A549 (cell line): ENCODE data around the gene HMBS. TPM values are rescaled to one million over a fixed set of nuclear protein-coding genes. Genes with fewer than 3 reads are reported as not detected.

Source experiments
- ATAC-seq, 2 experiments: fragments of 200-7000 bp in 1 of 2; fragments of >200 bp in 1 of 2; cut with Nextera tagmentation in 1 of 2; cut with Tn5 transposase in 1 of 2; 3 replicates each; pipeline versions ENCODE4 v1.8.0 to v1.9.1; 2018 to 2020; ENCODE audit warnings: mild to moderate bottlenecking in 1 of 2, moderate library complexity in 1 of 2
- CTCF ChIA-PET: fragments of 300-600 bp; sonication (Branson Sonifier 250); formaldehyde crosslinking; extraction: SDS; loops from one replicate; lab custom pipeline; 2021; ENCODE audit warnings: antibody characterized with exemption, inconsistent platforms; lab: Yijun Ruan, JAX
- POLR2A ChIA-PET: fragments of 350-600 bp; formaldehyde crosslinking; extraction: SDS; loops from one replicate; lab custom pipeline; 2021; ENCODE audit warnings: antibody characterized with exemption, inconsistent platforms; lab: Yijun Ruan, JAX
- DNase-seq, 2 experiments: peaks; one replicate each; pipeline versions ENCODE4 v3.0.0 to v3.0.0-alpha.2; 2011 to 2016; ENCODE audit warnings: low read depth in 1 of 2, low spot score in 1 of 2
- FAIRE-seq: peaks from 2 replicates; lab custom pipeline; 2011; peaks lifted over from hg19 to GRCh38; lab: Jason Lieb, UNC
- H3K27ac ChIP-seq, 2 experiments: fragments of >200 bp; sonication (Bioruptor Twin); formaldehyde crosslinking; 3 replicates each; pipeline ENCODE4 v1.5.1; 2016 to 2017
- H3K4me1 ChIP-seq: fragments of >200 bp; sonication (Bioruptor Twin); formaldehyde crosslinking; 3 replicates; pipeline ENCODE4 v1.6.1; 2016
- H3K4me2 ChIP-seq: fragments of >200 bp; sonication (Bioruptor Twin); formaldehyde crosslinking; 3 replicates; pipeline ENCODE4 v1.6.1; 2016
- H3K4me3 ChIP-seq: fragments of >200 bp; sonication (Bioruptor Twin); formaldehyde crosslinking; 3 replicates; pipeline ENCODE4 v1.5.1; 2016
- H3K9me3 ChIP-seq: fragments of >200 bp; sonication (Bioruptor Twin); formaldehyde crosslinking; 3 replicates; pipeline ENCODE4 v1.6.1; 2016
- BHLHE40 ChIP-seq: IDR thresholded peaks from 2 replicates; pipeline ENCODE4 v1.6.1; 2012; ENCODE audit warnings: low read depth, low read length, inconsistent platforms
- CBX8 ChIP-seq: fragments of 200-600 bp; sonication (generic); IDR thresholded peaks from 2 replicates; pipeline ENCODE4 v1.6.1; 2016
- CHD4 ChIP-seq: fragments of 200-600 bp; sonication (generic); IDR thresholded peaks from 2 replicates; pipeline ENCODE4 v1.6.1; 2016; ENCODE audit warnings: antibody characterized with exemption, mild to moderate bottlenecking, borderline replicate concordance
- E2F6 ChIP-seq: IDR thresholded peaks from 2 replicates; pipeline ENCODE4 v1.6.1; 2012; ENCODE audit warnings: low read depth, borderline replicate concordance
- EHMT2 ChIP-seq: fragments of 200-600 bp; sonication (generic); IDR thresholded peaks from 2 replicates; pipeline ENCODE4 v1.6.1; 2016; ENCODE audit warnings: antibody characterized with exemption, low read depth, mild to moderate bottlenecking, moderate library complexity
- ESRRA ChIP-seq: fragments of 150-350 bp; IDR thresholded peaks from 2 replicates; pipeline ENCODE4 v1.6.1; 2014; ENCODE audit warnings: mild to moderate bottlenecking, low read length, borderline replicate concordance
- FOSL2 ChIP-seq, 2 experiments: fragments of 450-650 bp in 1 of 2; fragments of >200 bp in 1 of 2; sonication (Bioruptor Twin) in 1 of 2; formaldehyde crosslinking; IDR thresholded peaks; 2 replicates each; pipeline versions ENCODE4 v1.5.0 to v1.6.1; 2016 to 2020; ENCODE audit warnings: mild to moderate bottlenecking in 1 of 2, moderate library complexity in 1 of 2
- GATA3 ChIP-seq: IDR thresholded peaks from 2 replicates; pipeline ENCODE4 v1.6.1; 2012; ENCODE audit warnings: borderline replicate concordance
- HDAC2 ChIP-seq: fragments of 200-600 bp; sonication (generic); IDR thresholded peaks from 2 replicates; pipeline ENCODE4 v1.6.1; 2016
- HOXB5 ChIP-seq: fragments of 250-450 bp; sonication (Bioruptor Pico); IDR thresholded peaks from 2 replicates; pipeline ENCODE4 v1.5.0; 2020; ENCODE audit warnings: mild to moderate bottlenecking, moderate library complexity
- KDM1A ChIP-seq: fragments of 200-600 bp; sonication (generic); IDR thresholded peaks from 2 replicates; pipeline ENCODE4 v1.6.1; 2016; ENCODE audit warnings: low read depth, mild to moderate bottlenecking
- MAX ChIP-seq: IDR thresholded peaks from 2 replicates; pipeline ENCODE4 v1.6.1; 2012
- MAZ ChIP-seq: fragments of 150-350 bp; IDR thresholded peaks from 2 replicates; pipeline ENCODE4 v1.6.1; 2014; ENCODE audit warnings: antibody characterized with exemption, low read depth, low read length, borderline replicate concordance
- MYC ChIP-seq: IDR thresholded peaks from 2 replicates; pipeline ENCODE4 v1.6.1; 2012; ENCODE audit warnings: mild to moderate bottlenecking, inconsistent platforms, low read length, improper control_type of control experiment, borderline replicate concordance
- NFE2L2 ChIP-seq: fragments of 150-350 bp; conservative IDR thresholded peaks from 2 replicates; pipeline ENCODE4 v1.6.1; 2014; ENCODE audit warnings: low read length
- NPAS2 ChIP-seq: fragments of 250-450 bp; sonication (Bioruptor Pico); IDR thresholded peaks from 2 replicates; pipeline ENCODE4 v1.8.0; 2022; ENCODE audit warnings: mild to moderate bottlenecking, moderate library complexity, borderline replicate concordance
- POLR2A ChIP-seq: IDR thresholded peaks from 2 replicates; pipeline ENCODE4 v1.6.1; 2012; ENCODE audit warnings: mild to moderate bottlenecking, low read length
- POLR2AphosphoS2 ChIP-seq: conservative IDR thresholded peaks from 2 replicates; pipeline ENCODE4 v1.6.1; 2012; ENCODE audit warnings: low read length, improper control_type of control experiment, inconsistent platforms
- RARB ChIP-seq: fragments of 250-450 bp; sonication (Bioruptor Pico); IDR thresholded peaks from 2 replicates; pipeline ENCODE4 v1.8.0; 2021; ENCODE audit warnings: mild to moderate bottlenecking, moderate library complexity
- RCOR1 ChIP-seq: fragments of 150-350 bp; IDR thresholded peaks from 2 replicates; pipeline ENCODE4 v1.6.1; 2014; ENCODE audit warnings: antibody characterized with exemption, low read length, low read depth
- RFX5 ChIP-seq: fragments of 450-650 bp; IDR thresholded peaks from 2 replicates; pipeline ENCODE4 v1.7.1; 2014; ENCODE audit warnings: antibody characterized with exemption, mild to moderate bottlenecking, moderate library complexity
- SMC3 ChIP-seq: fragments of >200 bp; sonication (Bioruptor Twin); formaldehyde crosslinking; IDR thresholded peaks from 3 replicates; pipeline ENCODE4 v1.6.1; 2018; ENCODE audit warnings: inconsistent platforms
- SREBF2 ChIP-seq: fragments of 450-650 bp; IDR thresholded peaks from 2 replicates; pipeline ENCODE4 v1.6.1; 2014; ENCODE audit warnings: mild to moderate bottlenecking, moderate library complexity
- TP53 ChIP-seq: fragments of 250-450 bp; sonication (Bioruptor Pico); IDR thresholded peaks from 2 replicates; pipeline ENCODE4 v1.5.0; 2021; ENCODE audit warnings: mild to moderate bottlenecking, moderate library complexity
- ZC3H11A ChIP-seq: fragments of 450-650 bp; IDR thresholded peaks from 2 replicates; pipeline ENCODE4 v1.6.1; 2014; ENCODE audit warnings: antibody characterized with exemption, mild to moderate bottlenecking
- ZFP36 ChIP-seq: fragments of 450-650 bp; IDR thresholded peaks from 2 replicates; pipeline ENCODE4 v1.6.1; 2014; ENCODE audit warnings: borderline replicate concordance; ENCODE audit not compliant: partially characterized antibody
- ZSCAN20 ChIP-seq: fragments of 250-450 bp; sonication (Bioruptor Pico); IDR thresholded peaks from 2 replicates; pipeline ENCODE4 v1.8.0; 2022; ENCODE audit warnings: mild to moderate bottlenecking, moderate library complexity
- WGBS: methylation state at CpG from one replicate; pipeline ENCODE4 v1.1.6; 2017; ENCODE audit errors: missing lambda C conversion rate; 5-methylcytosine and 5-hydroxymethylcytosine counted together
- polyA plus RNA-seq, 4 experiments: library from polyadenylated mRNA; depleted of rRNA in 3 of 4; stranded (reverse); fragments of >200 nt; fragmentation: RNase III in 1 of 4; extraction: RNeasy Plus Mini Kit Qiagen cat#74134 plus additional on column Dnase treatment in 1 of 4; gene quantifications; 2 replicates in 3 of 4; 3 replicates in 1 of 4; pipeline ENCODE4 v1.2.3, GENCODE V29; 2011 to 2017
- TF ChIP-seq, protein P1 (sequence below): fragments of 250-450 bp; sonication (Bioruptor Pico); IDR thresholded peaks from 2 replicates; pipeline ENCODE4 v1.5.0; 2020; ENCODE audit warnings: low read depth, mild to moderate bottlenecking, moderate library complexity
- TF ChIP-seq, protein P2 (sequence below): fragments of 450-650 bp; IDR thresholded peaks from 2 replicates; pipeline ENCODE4 v1.6.1; 2014; ENCODE audit warnings: antibody characterized with exemption

Gene HMBS
- polyA plus RNA-seq, 2 of the 4 experiments (the other 2 are of a cell fraction), result 48.8 to 62.2 TPM

DNA sequence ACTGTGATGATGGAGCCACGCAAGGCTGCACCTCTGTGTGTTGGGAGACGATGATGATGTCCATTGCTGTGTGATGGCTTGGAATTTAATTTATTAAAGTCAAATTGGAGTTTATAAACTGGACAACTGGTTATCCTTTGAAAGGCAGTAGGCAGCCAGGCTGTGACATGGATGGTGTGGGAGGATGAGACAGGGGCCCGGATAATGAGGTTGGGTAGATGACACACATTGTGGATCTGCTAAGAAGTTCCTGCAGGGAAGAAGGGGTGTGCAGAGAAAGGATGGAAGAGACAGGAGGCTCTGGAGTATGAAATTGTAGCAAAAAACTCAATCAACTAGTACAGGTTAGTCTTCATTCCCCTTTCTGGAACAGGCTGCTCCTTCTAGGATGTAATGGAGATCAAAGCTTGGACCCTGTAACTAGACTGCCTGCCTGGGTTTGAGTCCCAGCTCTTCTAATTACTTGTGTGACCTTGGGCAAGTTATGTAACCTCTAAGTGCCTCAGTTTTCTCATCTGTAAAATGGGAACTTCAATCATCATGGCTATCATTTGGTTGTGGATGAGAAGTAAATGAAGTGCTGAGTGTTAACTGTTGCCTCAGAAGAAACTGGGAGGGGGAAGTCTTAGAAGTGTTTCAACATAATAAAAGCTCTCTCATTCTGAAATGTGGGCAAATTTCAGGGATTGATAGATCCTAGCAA lies 32.5 kb downstream of the HMBS start:
- 90% methylated on average over 3 of the region's 3 CpGs for WGBS
- FAIRE-seq (no peak), ATAC-seq (no peak), DNase-seq (no peak)
- Histone ChIP-seq H3K4me2 (no peak overlapping the region), H3K4me3 (no peak overlapping the region), H3K4me1 (peaks cover 5% of the 10 kb centered on the region; the same call in 1 of the 3 replicates), H3K27ac (no peak overlapping the region), H3K9me3 (no peaks in the 10 kb centered on the region)
- ChIA-PET POLR2A (no interaction called here), CTCF (interaction anchor here (0.7 to 0.8 kb wide), 2 partner anchors 10 to 80 kb away, joined by 3 read pairs; partner anchors contain the start of gene C2CD2L)
- no peak for TF ChIP-seq E2F6
- TF ChIP-seq SREBF2, result no peak
- no peak for TF ChIP-seq BHLHE40
- no peak for TF ChIP-seq NFE2L2
- no peak for TF ChIP-seq RARB
- TF ChIP-seq RFX5, result no peak
- no peak for TF ChIP-seq MAX
- TF ChIP-seq, protein P1, sequence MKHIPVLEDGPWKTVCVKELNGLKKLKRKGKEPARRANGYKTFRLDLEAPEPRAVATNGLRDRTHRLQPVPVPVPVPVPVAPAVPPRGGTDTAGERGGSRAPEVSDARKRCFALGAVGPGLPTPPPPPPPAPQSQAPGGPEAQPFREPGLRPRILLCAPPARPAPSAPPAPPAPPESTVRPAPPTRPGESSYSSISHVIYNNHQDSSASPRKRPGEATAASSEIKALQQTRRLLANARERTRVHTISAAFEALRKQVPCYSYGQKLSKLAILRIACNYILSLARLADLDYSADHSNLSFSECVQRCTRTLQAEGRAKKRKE (CRISPR knock-in tag), result no peak
- TF ChIP-seq HDAC2, result no peak
- no peak for TF ChIP-seq CBX8
- no peak for TF ChIP-seq RCOR1
- no peak for TF ChIP-seq KDM1A
- no peak for TF ChIP-seq POLR2AphosphoS2
- no peak for TF ChIP-seq EHMT2
- no peak for TF ChIP-seq NPAS2 (CRISPR knock-in tag)
- TF ChIP-seq POLR2A, result no peak

DNA sequence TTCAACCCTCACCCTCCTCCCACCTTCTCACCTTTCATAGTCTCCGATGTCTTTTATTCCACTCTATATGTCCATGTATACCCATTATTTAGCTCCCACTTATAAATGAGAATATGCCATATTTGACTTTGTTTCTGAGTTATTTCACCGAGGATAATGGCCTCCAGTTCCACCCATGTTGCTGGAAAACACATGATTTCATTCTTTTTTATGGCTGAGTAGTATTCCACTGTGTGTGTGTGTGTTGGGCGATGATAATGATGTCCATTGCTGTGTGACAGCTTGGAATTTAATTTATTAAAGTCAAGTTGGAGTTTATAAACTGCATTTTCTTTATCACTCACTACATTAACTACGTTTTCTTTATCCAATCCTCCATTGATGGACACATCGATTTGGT lies 33.5 kb downstream of the HMBS start:
- no peak for FAIRE-seq
- POLR2A ChIA-PET, result no interaction called here
- CTCF ChIA-PET, result interaction anchor here (1.2 kb wide), 1 partner anchor 23 kb away, joined by 4 read pairs; a partner anchor contains a TSS

More for the DNA sequence above, 33.5 kb downstream of the HMBS start:
- no peak for DNase-seq
- no peak overlapping the region for H3K27ac ChIP-seq
- H3K4me3 ChIP-seq, result no peak overlapping the region
- TF ChIP-seq NFE2L2, result no peak
- TF ChIP-seq SMC3, result no peak
- no peak for TF ChIP-seq MYC
- no peak for TF ChIP-seq POLR2A
- TF ChIP-seq CHD4, result no peak
- no peak for TF ChIP-seq FOSL2 (IDR thresholded peaks at IDR 0.05)
- TF ChIP-seq FOSL2 (CRISPR knock-in tag; IDR thresholded peaks at IDR 0.05), result no peak
- TF ChIP-seq TP53 (CRISPR knock-in tag), result no peak
- TF ChIP-seq RARB, result no peak
- TF ChIP-seq HOXB5 (CRISPR knock-in tag), result no peak
- TF ChIP-seq CBX8, result no peak
- TF ChIP-seq ZFP36, result no peak
- no peak for TF ChIP-seq ESRRA
- no peak for TF ChIP-seq ZC3H11A
- TF ChIP-seq POLR2AphosphoS2, result no peak
- TF ChIP-seq, protein P2, sequence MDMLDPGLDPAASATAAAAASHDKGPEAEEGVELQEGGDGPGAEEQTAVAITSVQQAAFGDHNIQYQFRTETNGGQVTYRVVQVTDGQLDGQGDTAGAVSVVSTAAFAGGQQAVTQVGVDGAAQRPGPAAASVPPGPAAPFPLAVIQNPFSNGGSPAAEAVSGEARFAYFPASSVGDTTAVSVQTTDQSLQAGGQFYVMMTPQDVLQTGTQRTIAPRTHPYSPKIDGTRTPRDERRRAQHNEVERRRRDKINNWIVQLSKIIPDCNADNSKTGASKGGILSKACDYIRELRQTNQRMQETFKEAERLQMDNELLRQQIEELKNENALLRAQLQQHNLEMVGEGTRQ, result no peak
- TF ChIP-seq GATA3, result no peak
- no peak for TF ChIP-seq ZSCAN20 (CRISPR knock-in tag)
- no peak for TF ChIP-seq RFX5
- TF ChIP-seq KDM1A, result no peak
- no peak for TF ChIP-seq MAZ
- TF ChIP-seq, all 56 proteins: peak for 0
- ATAC-seq, result no peak
- no peak overlapping the region for H3K4me2 ChIP-seq
- H3K4me1 ChIP-seq, result peaks cover 10% of the 10 kb centered on the region; the same call in 1 of the 3 replicates
- no peaks in the 10 kb centered on the region for H3K9me3 ChIP-seq
- WGBS, result 72% methylated on average over 5 of the region's 5 CpGs
